Mesodermal cell (in vitro differentiated cells): ENCODE results near the gene THSD8. TPM values are rescaled to one million over a fixed set of nuclear protein-coding genes. Genes with fewer than 3 reads are reported as not detected.

Experiments
- H3K27ac ChIP-seq: 2 replicates; pipeline ENCODE4 v1.7.0; 2013; ENCODE audit warnings: mild to moderate bottlenecking, low read depth, low read length, moderate library complexity; ENCODE audit not compliant: severe bottlenecking
- H3K36me3 ChIP-seq: 2 replicates; pipeline ENCODE4 v1.7.1; 2013; ENCODE audit warnings: mild to moderate bottlenecking, low read length, moderate library complexity; ENCODE audit not compliant: control insufficient read depth, insufficient read depth
- H3K4me1 ChIP-seq: one replicate; pipeline ENCODE4 v1.7.1; 2013; ENCODE audit warnings: mild to moderate bottlenecking, low read length; ENCODE audit not compliant: insufficient read depth, control insufficient read depth, poor library complexity, severe bottlenecking
- H3K4me3 ChIP-seq: 2 replicates; pipeline ENCODE4 v1.7.0; 2013; ENCODE audit warnings: low read length, control low read depth, mild to moderate bottlenecking; ENCODE audit not compliant: insufficient read depth, poor library complexity, severe bottlenecking; ENCODE audit errors: extremely low read depth
- H3K9me3 ChIP-seq: 2 replicates; pipeline ENCODE4 v1.7.1; 2013; ENCODE audit warnings: mild to moderate bottlenecking, low read length, moderate library complexity; ENCODE audit not compliant: control insufficient read depth
- WGBS, 2 experiments: methylation state at CpG; one replicate each; pipeline ENCODE4 v1.1.5; 2013; ENCODE audit warnings: missing lambda C conversion rate in 2 of 2; ENCODE audit not compliant: insufficient coverage in 2 of 2; 5-methylcytosine and 5-hydroxymethylcytosine counted together
- polyA plus RNA-seq, 2 experiments: library from polyadenylated mRNA; stranded (reverse); fragments of 50-300 nt; gene quantifications; one replicate each; pipeline ENCODE4 v1.2.3, GENCODE V29; 2013

Gene THSD8
- polyA plus RNA-seq (2013, experiment 1 of 2), result 10.8 TPM
- 12.0 TPM for polyA plus RNA-seq (2013, experiment 2 of 2)

DNA sequence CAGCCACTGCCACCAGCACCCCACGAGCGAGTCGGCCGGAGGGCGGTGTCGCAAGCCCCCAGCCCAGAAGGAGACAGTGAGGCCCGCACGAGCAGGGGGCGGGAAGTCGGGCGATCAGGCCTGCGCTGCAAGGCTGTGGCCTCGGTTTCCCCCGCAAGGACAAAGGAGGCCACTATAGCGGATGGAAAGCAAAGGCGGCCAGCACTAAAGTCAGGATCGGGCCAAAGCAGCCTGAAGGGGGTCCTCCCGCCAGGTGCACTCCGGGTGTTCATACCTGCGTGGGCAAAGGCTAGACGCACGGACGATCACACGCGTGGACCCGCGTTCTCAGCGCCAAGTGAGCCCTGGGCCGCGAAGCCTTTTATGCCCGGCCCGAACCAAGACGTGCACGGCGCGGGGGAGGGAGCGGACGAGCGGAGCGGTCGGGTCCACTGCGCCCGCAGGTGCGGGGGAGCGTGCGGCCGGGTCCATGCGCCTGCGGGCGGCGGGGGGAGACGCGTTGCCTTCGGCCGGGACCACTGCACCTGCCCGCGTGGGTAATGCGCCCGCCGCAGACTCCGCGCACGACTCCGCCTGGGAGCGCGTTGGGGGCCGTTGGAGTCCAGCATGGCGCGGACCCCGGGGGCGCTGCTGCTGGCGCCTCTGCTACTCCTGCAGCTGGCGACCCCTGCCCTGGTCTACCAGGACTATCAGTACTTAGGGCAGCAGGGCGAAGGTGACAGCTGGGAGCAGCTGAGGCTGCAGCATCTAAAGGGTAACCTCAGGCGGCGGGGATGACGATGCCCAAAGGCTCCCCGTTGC is at the start of gene THSD8, which contains the start of gene PRDX2:
Gene THSD8, plus strand, starts transcription at position 604 of the 801 bp plus-strand sequence. Its CDS starts 3 bp downstream, at position 607.
Gene PRDX2, minus strand, starts transcription at position 335 of the 801 bp plus-strand sequence. CDS start 539 bp downstream, outside the sequence.
- Histone ChIP-seq H3K27ac (peak within 1 kb of the TSS; percentile 31), H3K4me1 (peaks cover 6% of the 10 kb centered on the region)

DNA sequence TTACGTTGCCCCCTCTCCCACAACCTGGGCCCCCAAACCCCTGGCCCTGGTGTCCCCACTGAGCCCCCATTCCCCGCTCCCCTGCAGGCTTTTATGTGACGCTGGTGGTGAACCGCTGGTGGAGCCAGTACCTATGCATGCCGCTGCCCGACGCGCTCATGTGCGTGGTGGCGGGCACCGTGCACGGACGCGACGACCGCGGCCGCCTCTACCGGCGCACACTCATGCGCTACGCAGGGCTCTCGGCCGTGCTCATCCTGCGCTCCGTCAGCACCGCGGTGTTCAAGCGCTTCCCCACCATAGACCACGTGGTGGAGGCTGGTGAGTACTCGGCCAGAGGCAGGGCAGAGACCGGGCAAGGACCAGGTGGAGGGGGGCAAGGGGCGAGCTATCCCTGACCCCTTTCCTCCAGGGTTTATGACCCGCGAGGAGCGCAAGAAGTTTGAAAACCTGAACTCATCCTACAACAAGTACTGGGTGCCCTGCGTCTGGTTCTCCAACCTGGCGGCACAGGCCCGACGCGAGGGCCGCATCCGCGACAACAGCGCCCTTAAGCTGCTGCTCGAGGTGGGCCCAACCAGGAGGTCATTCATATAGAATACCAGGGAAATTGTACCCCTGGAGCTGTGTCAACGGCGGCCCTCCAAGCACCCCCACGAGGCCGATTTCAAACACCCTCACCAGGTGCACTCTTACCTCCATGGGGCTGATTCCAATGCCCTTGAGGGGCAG is 47.2 kb upstream of the THSD8 start:
- Histone ChIP-seq H3K27ac (no peak overlapping the region), H3K4me1 (no peaks in the 10 kb centered on the region), H3K4me3 (no peak overlapping the region), H3K9me3 (no peaks in the 10 kb centered on the region), H3K36me3 (no peaks in the 10 kb centered on the region)
- WGBS, 2 experiments, result 91 to 94% methylated on average over 22 to 50 of the region's 50 CpGs

More for the DNA sequence above, at the start of gene THSD8, which contains the start of gene PRDX2:
- H3K9me3 ChIP-seq, result no peaks in the 10 kb centered on the region
- 0% methylated on average over 74 to 76 of the region's 78 CpGs for WGBS, 2 experiments
- H3K4me3 ChIP-seq, result peak within 1 kb of the TSS; percentile 84
- H3K36me3 ChIP-seq, result peaks cover 22% of the 10 kb centered on the region

DNA sequence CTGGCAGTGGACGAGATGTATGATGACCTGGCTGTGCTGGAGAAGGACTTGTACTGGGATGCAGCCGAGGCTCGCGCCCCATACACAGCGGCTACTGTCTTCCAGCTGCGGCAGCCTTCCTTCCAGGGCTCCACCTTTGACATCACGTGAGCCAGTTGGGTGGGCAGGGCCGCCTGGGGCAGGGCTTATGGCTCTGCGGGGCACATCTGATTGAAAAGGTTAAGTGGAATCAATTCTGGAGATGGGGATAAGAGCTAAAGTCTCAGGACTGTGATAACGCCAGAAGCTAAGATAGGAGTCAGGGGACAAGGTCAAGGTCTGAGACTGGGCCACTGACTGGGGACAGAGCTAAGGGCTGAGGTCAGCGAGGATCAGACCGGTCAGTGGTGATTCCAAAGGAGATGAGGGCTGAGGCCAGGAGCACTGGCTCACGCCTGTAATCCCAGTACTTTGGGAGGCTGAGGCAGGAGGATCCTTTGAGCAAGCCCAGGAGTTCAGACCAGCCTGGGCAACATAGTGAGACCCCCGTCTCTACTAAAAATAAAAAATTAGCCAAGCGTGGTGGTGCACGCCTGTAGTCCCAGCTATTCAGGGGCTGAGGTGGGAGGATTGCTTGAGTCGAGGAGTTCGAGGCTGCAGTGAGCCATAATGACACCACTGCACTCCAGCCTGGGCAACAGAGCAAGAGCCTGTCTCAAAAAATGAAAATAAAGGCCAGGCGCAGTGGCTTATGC is 45.6 kb upstream of the THSD8 start:
- no peak overlapping the region for H3K4me3 ChIP-seq
- WGBS, 2 experiments, result 92 to 94% methylated on average over 17 to 19 of the region's 19 CpGs
- H3K4me1 ChIP-seq, result no peaks in the 10 kb centered on the region
- H3K36me3 ChIP-seq, result no peaks in the 10 kb centered on the region
- H3K27ac ChIP-seq, result no peak overlapping the region
- H3K9me3 ChIP-seq, result no peaks in the 10 kb centered on the region

DNA sequence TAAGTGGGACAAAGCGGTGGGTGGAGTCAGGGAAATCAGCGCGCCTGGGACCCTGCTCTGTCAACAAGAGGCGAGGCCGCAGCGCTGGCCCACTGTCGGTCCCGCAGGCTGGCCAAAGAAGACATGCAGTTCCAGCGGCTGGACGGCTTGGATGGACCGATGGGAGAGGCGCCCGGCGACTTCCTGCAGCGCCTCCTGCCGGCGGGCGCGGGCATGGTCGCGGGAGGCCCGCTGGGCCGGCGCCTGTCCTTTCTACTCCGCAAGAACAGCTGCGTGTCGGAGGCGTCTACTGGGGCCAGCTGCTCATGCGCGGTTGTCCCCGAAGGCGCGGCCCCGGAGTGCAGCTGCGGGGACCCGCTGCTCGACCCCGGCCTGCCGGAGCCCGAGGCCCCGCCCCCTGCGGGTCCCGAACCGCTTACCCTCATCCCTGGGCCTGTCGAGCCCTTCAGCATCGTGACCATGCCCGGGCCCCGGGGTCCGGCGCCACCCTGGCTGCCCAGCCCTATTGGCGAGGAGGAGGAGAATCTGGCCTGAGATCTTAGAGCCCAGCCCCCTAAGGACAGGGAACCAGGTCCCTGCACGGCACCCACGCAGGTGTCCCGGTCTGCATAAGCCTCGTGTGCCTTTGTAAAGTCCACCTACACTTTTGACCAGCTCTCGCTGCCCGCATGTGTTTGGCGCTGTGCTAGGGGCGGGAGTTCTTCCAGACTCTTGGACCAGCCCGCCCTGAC is 44.2 kb upstream of the THSD8 start:
- WGBS, 2 experiments, result 13 to 14% methylated on average over 44 to 50 of the region's 60 CpGs
- no peaks in the 10 kb centered on the region for H3K36me3 ChIP-seq
- H3K9me3 ChIP-seq, result no peaks in the 10 kb centered on the region
- peak overlapping the region; percentile 25 for H3K4me3 ChIP-seq
- no peak overlapping the region for H3K27ac ChIP-seq
- no peaks in the 10 kb centered on the region for H3K4me1 ChIP-seq

DNA sequence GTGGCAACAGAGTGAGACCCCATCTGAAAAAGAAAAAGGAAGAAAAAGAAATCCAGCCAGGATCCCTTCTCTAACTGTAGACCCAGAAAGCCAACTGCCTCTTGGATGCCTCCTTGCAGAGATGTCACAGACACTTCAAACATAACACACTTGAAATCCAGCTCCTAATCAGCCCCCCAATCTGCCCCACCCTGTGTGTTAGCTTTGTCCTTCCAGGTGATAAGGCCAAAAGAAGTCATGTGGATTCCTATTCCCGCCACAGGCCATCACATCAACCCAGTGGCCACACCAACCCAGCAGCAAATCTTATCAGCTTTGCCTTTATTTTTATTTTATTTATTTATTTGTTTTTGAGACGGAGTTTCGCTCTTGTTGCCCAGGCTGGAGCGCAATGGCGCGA is 42.2 kb upstream of the THSD8 start:
- H3K36me3 ChIP-seq, result peaks cover 4% of the 10 kb centered on the region
- H3K9me3 ChIP-seq, result no peaks in the 10 kb centered on the region
- no peaks in the 10 kb centered on the region for H3K4me1 ChIP-seq
- no CpG with 5 or more reads among the region's 6 CpGs for WGBS, 2 experiments
- H3K4me3 ChIP-seq, result no peak overlapping the region
- H3K27ac ChIP-seq, result no peak overlapping the region

DNA sequence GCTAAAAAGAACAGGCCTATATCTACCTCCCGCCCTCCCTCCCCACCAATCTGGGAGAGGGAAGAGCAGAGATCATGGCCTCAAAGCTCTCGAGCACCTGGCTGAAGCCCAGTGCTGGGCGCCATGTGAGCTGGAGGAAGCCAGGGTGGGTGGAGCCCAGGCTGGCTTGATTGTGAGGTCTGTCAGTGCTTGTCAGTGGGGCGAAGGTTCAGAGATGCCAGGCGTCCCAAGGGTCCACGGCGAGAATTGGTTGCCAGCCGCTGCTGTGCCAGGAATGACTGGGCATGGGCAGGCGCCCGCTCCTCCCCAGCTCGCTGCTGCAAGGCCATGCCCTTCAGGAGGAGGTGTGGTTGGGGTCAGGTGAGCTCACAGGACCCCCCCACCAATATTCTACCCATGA is 38.8 kb upstream of the THSD8 start:
- Histone ChIP-seq H3K4me1 (no peaks in the 10 kb centered on the region), H3K36me3 (peaks cover 4% of the 10 kb centered on the region), H3K27ac (no peak overlapping the region), H3K9me3 (no peaks in the 10 kb centered on the region), H3K4me3 (no peak overlapping the region)
- 96 to 100% methylated on average over 4 to 9 of the region's 11 CpGs for WGBS, 2 experiments

DNA sequence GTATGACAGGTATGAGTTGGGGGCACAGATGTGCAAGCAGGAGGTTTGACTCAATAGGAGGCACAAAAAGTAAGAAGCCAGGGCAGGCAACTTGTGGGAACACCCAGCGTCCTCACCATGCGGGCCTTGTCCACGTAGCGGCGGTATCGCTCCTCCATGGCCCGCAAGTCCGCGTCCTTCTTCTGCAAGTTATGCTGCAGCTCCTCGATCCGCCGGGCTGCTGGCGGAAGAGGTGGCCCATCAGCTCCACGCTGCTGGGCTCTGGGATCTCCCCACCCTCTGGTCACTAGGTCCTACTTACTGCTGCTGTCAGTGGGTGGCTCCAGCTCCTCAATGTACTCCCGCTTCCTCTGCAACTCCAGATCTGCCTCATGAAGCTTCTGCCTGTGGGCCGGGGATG is 37.2 kb upstream of the THSD8 start:
- Histone ChIP-seq H3K27ac (no peak overlapping the region), H3K9me3 (no peaks in the 10 kb centered on the region), H3K4me1 (no peaks in the 10 kb centered on the region), H3K36me3 (peaks cover 4% of the 10 kb centered on the region), H3K4me3 (no peak overlapping the region)
- WGBS, 2 experiments, result 97 to 99% methylated on average over 16 of the region's 16 CpGs

DNA sequence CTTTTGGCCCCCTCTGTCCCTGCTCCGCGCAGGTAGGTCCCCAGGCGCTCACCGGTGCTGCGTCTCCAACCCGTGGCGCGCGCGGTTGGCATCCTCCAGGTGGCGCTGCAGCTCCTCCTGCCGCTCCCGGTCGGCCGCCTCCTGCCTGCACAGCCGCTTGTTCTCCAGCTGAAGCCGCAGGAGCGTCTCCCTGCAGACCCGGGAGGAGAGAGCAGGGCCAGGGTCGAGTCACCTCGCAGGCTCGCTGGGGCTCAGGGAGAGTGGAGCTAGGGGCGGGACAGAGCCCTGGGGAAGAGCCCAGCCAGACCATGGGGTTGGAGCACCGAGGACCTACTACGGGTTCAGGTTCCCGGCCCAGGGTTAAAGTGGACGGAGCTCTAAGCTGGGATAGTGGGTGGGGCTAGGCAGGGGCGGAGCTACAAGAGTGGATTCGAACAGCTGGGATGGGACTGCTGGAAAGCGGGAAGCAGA is 35.8 kb upstream of the THSD8 start:
- H3K27ac ChIP-seq, result peak overlapping the region; percentile 57
- 5 to 6% methylated on average over 21 to 30 of the region's 30 CpGs for WGBS, 2 experiments
- peak overlapping the region; percentile 37 for H3K4me3 ChIP-seq
- H3K9me3 ChIP-seq, result no peaks in the 10 kb centered on the region
- no peaks in the 10 kb centered on the region for H3K4me1 ChIP-seq
- H3K36me3 ChIP-seq, result peaks cover 4% of the 10 kb centered on the region

DNA sequence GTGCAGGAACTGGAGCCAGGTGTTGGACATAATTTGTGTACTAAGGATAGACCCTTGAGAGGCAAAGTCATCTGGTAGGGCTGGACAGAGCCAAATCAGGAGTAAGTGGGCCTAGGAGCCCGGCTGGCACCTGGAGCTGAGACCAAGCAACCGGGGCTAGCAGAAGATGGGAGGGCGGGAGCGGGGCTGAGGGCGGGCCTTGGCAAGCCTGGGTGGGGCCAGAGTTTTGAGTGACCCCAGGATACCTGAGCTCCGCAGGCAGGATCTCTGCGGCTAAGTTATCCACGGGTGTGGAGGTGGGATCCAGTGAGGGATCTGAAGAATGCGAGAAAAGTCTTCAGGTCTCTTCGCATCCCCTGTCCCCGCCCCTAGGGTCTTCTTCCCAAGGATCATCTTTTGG is 34.7 kb upstream of the THSD8 start:
- no peaks in the 10 kb centered on the region for H3K4me1 ChIP-seq
- no peak overlapping the region for H3K4me3 ChIP-seq
- H3K9me3 ChIP-seq, result no peaks in the 10 kb centered on the region
- peaks cover 4% of the 10 kb centered on the region for H3K36me3 ChIP-seq
- 88 to 90% methylated on average over 9 to 11 of the region's 11 CpGs for WGBS, 2 experiments
- H3K27ac ChIP-seq, result no peak overlapping the region

DNA sequence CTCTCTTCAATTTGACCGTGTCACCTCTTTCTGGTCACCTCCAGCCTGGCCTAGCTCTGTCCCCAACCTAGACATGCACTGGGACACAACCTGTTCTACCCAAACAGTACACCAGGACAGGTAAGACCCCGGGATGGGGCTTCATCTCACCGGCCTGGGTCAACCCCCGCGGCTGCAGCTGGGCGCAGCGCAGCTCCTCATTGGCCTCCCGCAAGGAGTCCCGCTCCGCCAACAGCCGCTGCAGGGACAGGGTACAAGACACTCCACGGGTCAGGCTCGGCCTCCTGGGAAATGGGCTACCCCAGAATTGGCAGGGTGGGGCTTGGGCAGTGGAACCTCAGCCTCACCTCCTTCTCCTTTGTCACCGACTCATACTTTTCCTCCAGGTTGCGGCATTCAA is 34.2 kb upstream of the THSD8 start:
- H3K4me1 ChIP-seq, result peaks cover 4% of the 10 kb centered on the region
- peaks cover 4% of the 10 kb centered on the region for H3K36me3 ChIP-seq
- no peak overlapping the region for H3K27ac ChIP-seq
- H3K4me3 ChIP-seq, result no peak overlapping the region
- 94 to 98% methylated on average over 10 to 13 of the region's 15 CpGs for WGBS, 2 experiments
- no peaks in the 10 kb centered on the region for H3K9me3 ChIP-seq
